ENCODE data around the gene RND1.
A peak's percentile ranks its signal among the peaks of the same experiment; 100 is the strongest.
"Not testable (repeated sequence)": the region's sequence is repeated elsewhere in the genome, so short reads cannot be mapped to it uniquely, and the experiment has no call there.

RND1 gene

GRCh38 chr12:48880647-48881046, 15.0 kb upstream of the RND1 start:
- no peaks in the 10 kb centered on the region for H3K9me3 Mint-ChIP-seq
- H3K27me3 Mint-ChIP-seq, result peaks cover 10% of the 10 kb centered on the region
- no peak overlapping the region for H3K27ac Mint-ChIP-seq
- H3K4me3 Mint-ChIP-seq, result no peak overlapping the region
- H3K4me1 Mint-ChIP-seq, result no peaks in the 10 kb centered on the region
- no peaks in the 10 kb centered on the region for H3K36me3 Mint-ChIP-seq

DNA sequence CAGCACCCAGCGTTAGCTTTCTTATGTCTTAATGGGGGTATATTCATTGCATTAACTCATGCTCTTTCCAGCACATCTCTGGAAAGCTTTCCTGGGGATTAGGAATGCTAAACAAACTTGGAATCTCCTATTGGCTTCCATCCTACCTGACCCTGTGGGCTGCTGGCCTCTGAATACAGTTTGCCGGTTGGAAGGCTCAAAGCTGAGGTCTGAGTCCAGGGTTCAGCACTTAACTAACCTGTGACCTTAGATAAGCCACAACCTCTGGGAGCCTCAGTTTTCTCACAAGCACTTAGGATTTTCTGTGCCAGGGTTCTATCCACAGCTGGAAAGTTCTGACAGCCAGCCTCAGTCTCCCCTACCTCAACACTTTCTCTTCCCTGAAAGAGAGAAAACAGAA, 12.9 kb upstream of the RND1 start:
- Mint-ChIP-seq H3K27me3 (peaks cover 10% of the 10 kb centered on the region), H3K4me1 (no peaks in the 10 kb centered on the region), H3K4me3 (no peak overlapping the region)

GRCh38 chr12:48875944-48876515, 10.4 kb upstream of the RND1 start:
- no peaks in the 10 kb centered on the region for H3K9me3 Mint-ChIP-seq

More for the DNA sequence above, 12.9 kb upstream of the RND1 start:
- Mint-ChIP-seq H3K9me3 (no peaks in the 10 kb centered on the region), H3K27ac (no peak overlapping the region), H3K36me3 (no peaks in the 10 kb centered on the region)

DNA sequence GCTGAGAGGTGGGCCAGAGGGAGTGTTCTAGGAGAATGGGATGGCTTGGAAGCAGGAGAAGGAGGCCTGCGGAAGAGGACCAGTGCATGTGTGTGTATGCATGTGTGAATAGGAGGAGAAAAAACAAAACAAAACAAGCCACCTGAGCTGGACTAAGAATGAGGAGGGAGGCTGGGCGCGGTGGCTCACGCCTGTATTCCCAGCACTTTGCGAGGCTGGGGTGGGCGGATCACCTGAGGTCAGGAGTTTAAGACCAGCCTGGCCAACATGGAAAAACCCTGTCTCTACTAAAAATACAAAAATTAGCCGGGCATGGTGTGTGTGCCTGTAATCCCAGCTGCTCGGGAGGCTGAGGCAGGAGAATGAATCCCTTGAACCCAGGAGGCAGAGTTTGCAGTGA, 7.9 kb upstream of the RND1 start:
- not testable (repeated sequence) for H3K36me3 Mint-ChIP-seq, H3K27ac Mint-ChIP-seq, H3K9me3 Mint-ChIP-seq, H3K4me3 Mint-ChIP-seq, H3K4me1 Mint-ChIP-seq, H3K27me3 Mint-ChIP-seq

More at GRCh38 chr12:48875944-48876515, 10.4 kb upstream of the RND1 start:
- H3K4me3 Mint-ChIP-seq, result no peak overlapping the region
- H3K27ac Mint-ChIP-seq, result no peak overlapping the region
- no peaks in the 10 kb centered on the region for H3K36me3 Mint-ChIP-seq
- no peaks in the 10 kb centered on the region for H3K4me1 Mint-ChIP-seq
- H3K27me3 Mint-ChIP-seq, result peaks cover 8% of the 10 kb centered on the region

DNA sequence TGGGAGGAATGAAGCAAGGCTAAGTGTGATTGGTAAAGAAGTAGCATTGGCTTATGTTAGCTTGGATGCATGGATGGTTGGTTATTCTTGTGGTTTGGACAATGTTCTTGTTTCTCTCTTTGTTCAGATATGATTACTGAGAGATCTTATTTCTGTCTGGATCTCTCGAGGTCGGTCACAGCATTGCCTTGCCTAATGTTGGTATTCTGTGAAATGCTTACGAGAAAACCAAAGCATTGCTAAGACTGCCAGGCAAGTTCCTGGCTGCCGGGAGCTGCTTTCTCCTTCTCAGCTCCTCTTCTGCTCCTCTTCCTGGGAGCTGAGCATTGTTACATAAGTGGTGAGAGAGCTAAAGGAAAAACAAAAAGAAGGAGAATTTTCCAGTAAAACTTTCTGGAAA, 7.4 kb upstream of the RND1 start:
- Mint-ChIP-seq H3K4me1 (no peaks in the 10 kb centered on the region), H3K27ac (no peak overlapping the region), H3K4me3 (no peak overlapping the region), H3K36me3 (no peaks in the 10 kb centered on the region), H3K9me3 (no peaks in the 10 kb centered on the region), H3K27me3 (no peaks in the 10 kb centered on the region)

- no peak overlapping the region for H3K4me3 Mint-ChIP-seq
- no peaks in the 10 kb centered on the region for H3K36me3 Mint-ChIP-seq
- peaks cover under 1% of the 10 kb centered on the region for H3K27me3 Mint-ChIP-seq
- peaks cover 19% of the 10 kb centered on the region for H3K4me1 Mint-ChIP-seq
- H3K9me3 Mint-ChIP-seq, result no peaks in the 10 kb centered on the region
- H3K27ac Mint-ChIP-seq, result no peak overlapping the region
These were observed 3.5 kb upstream of the RND1 start for GRCh38 chr12:48869191-48869590.

GRCh38 chr12:48868451-48868850, 2.8 kb upstream of the RND1 start:
- H3K27ac Mint-ChIP-seq, result no peak overlapping the region
- no peaks in the 10 kb centered on the region for H3K9me3 Mint-ChIP-seq
- H3K4me1 Mint-ChIP-seq, result peaks cover 22% of the 10 kb centered on the region
- no peaks in the 10 kb centered on the region for H3K36me3 Mint-ChIP-seq
- no peak overlapping the region for H3K4me3 Mint-ChIP-seq
- H3K27me3 Mint-ChIP-seq, result peaks cover 6% of the 10 kb centered on the region

- Mint-ChIP-seq H3K36me3 (no peaks in the 10 kb centered on the region), H3K27ac (peak overlapping the region; percentile 73), H3K4me3 (peak overlapping the region; percentile 92), H3K27me3 (peaks cover 12% of the 10 kb centered on the region), H3K4me1 (peaks cover 22% of the 10 kb centered on the region), H3K9me3 (no peaks in the 10 kb centered on the region)
These were observed 512 bp upstream of the RND1 start for GRCh38 chr12:48866052-48866711.

DNA sequence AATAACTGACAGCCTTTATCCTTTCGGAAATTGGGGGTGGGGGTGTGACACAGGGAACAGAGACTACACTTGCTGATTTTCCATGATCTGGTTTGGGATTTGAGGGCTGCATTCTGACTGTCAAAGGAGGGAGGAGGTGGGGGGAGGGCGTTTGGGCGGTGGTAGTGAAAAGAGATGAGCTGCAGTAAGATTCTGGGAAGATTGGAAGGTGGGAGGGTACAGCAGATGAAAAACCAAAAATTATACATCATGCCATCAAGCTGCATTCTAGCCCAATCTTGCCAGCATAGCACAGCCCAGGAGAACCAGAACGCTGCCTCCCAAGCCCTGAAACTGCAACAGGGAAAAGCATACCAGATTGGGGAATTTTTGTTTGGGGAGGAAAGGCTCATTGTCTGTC, 2.4 kb downstream of the RND1 start:
- Mint-ChIP-seq H3K4me1 (peaks cover 22% of the 10 kb centered on the region), H3K9me3 (no peaks in the 10 kb centered on the region), H3K27me3 (peaks cover 12% of the 10 kb centered on the region), H3K4me3 (no peak overlapping the region), H3K27ac (no peak overlapping the region), H3K36me3 (peaks cover 2% of the 10 kb centered on the region)

- Mint-ChIP-seq H3K36me3 (peaks cover 2% of the 10 kb centered on the region), H3K4me3 (no peak overlapping the region), H3K9me3 (no peaks in the 10 kb centered on the region), H3K4me1 (peaks cover 22% of the 10 kb centered on the region), H3K27ac (no peak overlapping the region), H3K27me3 (peaks cover 12% of the 10 kb centered on the region)
These were observed 2.9 kb downstream of the RND1 start for GRCh38 chr12:48862760-48863159.

- H3K27me3 Mint-ChIP-seq, result peaks cover 12% of the 10 kb centered on the region
- H3K4me1 Mint-ChIP-seq, result peaks cover 20% of the 10 kb centered on the region
- no peak overlapping the region for H3K4me3 Mint-ChIP-seq
- H3K36me3 Mint-ChIP-seq, result peaks cover 2% of the 10 kb centered on the region
- no peak overlapping the region for H3K27ac Mint-ChIP-seq
- no peaks in the 10 kb centered on the region for H3K9me3 Mint-ChIP-seq
These were observed 4.6 kb downstream of the RND1 start for GRCh38 chr12:48861111-48861510.

GRCh38 chr12:48860236-48860635, 5.4 kb downstream of the RND1 start:
- H3K27me3 Mint-ChIP-seq, result peaks cover 12% of the 10 kb centered on the region
- not testable (repeated sequence) for H3K27ac Mint-ChIP-seq, H3K4me3 Mint-ChIP-seq, H3K36me3 Mint-ChIP-seq, H3K9me3 Mint-ChIP-seq
- H3K4me1 Mint-ChIP-seq, result peaks cover 13% of the 10 kb centered on the region

DNA sequence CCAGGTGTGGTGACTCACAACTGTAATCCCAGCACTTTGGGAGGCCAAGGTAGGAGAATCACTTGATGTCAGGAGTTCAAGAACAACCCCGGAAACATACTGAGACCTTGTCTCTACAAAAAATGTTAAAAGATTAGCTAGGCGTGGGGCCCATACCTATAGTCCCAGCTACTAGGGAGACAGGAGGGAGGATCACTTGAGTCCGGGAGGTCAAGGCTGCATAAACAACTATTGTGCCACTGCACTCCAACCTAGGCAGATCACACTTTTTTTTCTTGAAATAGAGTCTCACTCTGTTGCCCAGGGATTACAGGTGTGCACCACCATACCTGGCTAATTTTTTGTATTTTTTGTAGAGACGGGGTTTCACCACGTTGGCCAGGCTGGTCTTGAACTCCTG, 6.1 kb downstream of the RND1 start:
- Mint-ChIP-seq H3K4me3 (no peak overlapping the region), H3K27ac (no peak overlapping the region), H3K4me1 (peaks cover 7% of the 10 kb centered on the region), H3K36me3 (peaks cover 2% of the 10 kb centered on the region), H3K27me3 (peaks cover 12% of the 10 kb centered on the region), H3K9me3 (no peaks in the 10 kb centered on the region)

GRCh38 chr12:48858043-48858442, 7.6 kb downstream of the RND1 start:
- no peak overlapping the region for H3K27ac Mint-ChIP-seq
- peaks cover 2% of the 10 kb centered on the region for H3K36me3 Mint-ChIP-seq
- peaks cover 4% of the 10 kb centered on the region for H3K4me1 Mint-ChIP-seq
- no peaks in the 10 kb centered on the region for H3K9me3 Mint-ChIP-seq
- H3K4me3 Mint-ChIP-seq, result no peak overlapping the region
- H3K27me3 Mint-ChIP-seq, result peaks cover 5% of the 10 kb centered on the region

DNA sequence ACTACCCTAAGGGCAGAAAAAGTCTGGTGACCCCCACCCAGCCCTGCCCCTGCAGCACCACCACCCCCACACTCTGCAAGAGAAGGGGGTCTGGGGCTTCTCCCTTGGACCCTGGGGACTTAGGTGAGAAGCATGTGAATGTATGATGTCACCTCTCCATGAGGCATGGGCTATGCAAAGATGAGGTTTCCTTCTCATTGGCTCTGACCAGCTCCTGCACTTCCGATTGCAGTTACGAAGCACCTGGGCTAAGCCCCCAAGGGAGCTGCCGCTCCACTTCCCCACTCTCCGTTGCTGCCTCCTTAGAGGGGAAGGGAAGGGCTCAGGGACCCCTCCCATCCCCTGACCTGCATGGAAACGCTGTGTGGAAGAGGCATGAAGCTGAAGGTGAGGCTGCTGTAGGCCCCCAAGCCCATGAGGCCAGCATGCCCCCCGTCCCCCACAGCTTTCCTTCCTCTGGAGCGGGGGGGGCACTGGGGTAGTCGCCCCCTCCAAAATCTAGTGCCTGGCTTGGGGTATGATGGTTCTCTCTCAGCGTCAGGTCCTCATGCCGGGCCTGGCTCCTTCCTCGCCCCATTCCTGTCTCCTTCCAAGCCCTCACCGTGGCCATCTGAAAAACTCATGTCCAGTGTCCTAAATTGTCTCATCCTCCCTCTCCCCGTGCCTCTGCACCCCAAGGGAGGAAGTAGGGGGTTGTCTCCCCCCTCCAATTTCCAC, 8.2 kb downstream of the RND1 start:
- Mint-ChIP-seq H3K9me3 (no peaks in the 10 kb centered on the region), H3K4me1 (peaks cover 9% of the 10 kb centered on the region), H3K27ac (no peak overlapping the region), H3K4me3 (no peak overlapping the region), H3K36me3 (peaks cover 2% of the 10 kb centered on the region), H3K27me3 (peaks cover 3% of the 10 kb centered on the region)

- Mint-ChIP-seq H3K4me3 (no peak overlapping the region), H3K9me3 (no peaks in the 10 kb centered on the region), H3K27me3 (peaks cover 3% of the 10 kb centered on the region), H3K4me1 (peaks cover 9% of the 10 kb centered on the region), H3K36me3 (peaks cover 2% of the 10 kb centered on the region), H3K27ac (no peak overlapping the region)
These were observed 9.3 kb downstream of the RND1 start for GRCh38 chr12:48856379-48856778.
